CD4-positive, alpha-beta memory T cell (primary cell): ENCODE measurements around the gene NXNL1. TPM values are rescaled to one million over a fixed set of nuclear protein-coding genes. Genes with fewer than 3 reads are reported as not detected.

Experiments used
- CTCF ChIA-PET: fragments of 350-600 bp; sonication (Branson Sonifier 250); formaldehyde crosslinking; loops from one replicate; lab custom pipeline; 2021; ENCODE audit warnings: inconsistent platforms; ENCODE audit not compliant: partially characterized antibody; lab: Charles Lee
- POLR2A ChIA-PET: fragments of 350-600 bp; sonication (Branson Sonifier 250); formaldehyde crosslinking; loops from one replicate; lab custom pipeline; 2021; ENCODE audit not compliant: partially characterized antibody; lab: Charles Lee
- DNase-seq, 5 donors: peaks; one replicate each; pipeline versions ENCODE4 v3.0.0 to v3.0.0-alpha.2; 2020 to 2022; ENCODE audit warnings: mixed read lengths in 1 of 5
- H3K27ac ChIP-seq: one replicate; pipeline ENCODE4 v1.7.0; 2013; ENCODE audit warnings: low read depth, low read length
- H3K27me3 ChIP-seq: 2 replicates; pipeline ENCODE4 v1.7.0; 2013; ENCODE audit warnings: mild to moderate bottlenecking, low read length, moderate library complexity; ENCODE audit not compliant: insufficient read depth
- H3K36me3 ChIP-seq: 2 replicates; pipeline ENCODE4 v1.7.0; 2013; ENCODE audit warnings: mild to moderate bottlenecking, low read length, moderate library complexity; ENCODE audit not compliant: insufficient read depth
- H3K4me1 ChIP-seq: 2 replicates; pipeline ENCODE4 v1.7.0; 2013; ENCODE audit warnings: mild to moderate bottlenecking, low read length, moderate library complexity; ENCODE audit not compliant: insufficient read depth
- H3K4me3 ChIP-seq, 2 donors: one replicate each; pipeline ENCODE4 v1.7.0; 2013; ENCODE audit warnings: low read length in 2 of 2, mild to moderate bottlenecking in 1 of 2
- H3K9me3 ChIP-seq, 2 donors: one replicate each; pipeline ENCODE4 v1.7.0; 2013; ENCODE audit warnings: low read length in 2 of 2, control low read depth in 1 of 2; ENCODE audit not compliant: control insufficient read depth in 1 of 2
- H3K27ac Mint-ChIP-seq, 7 donors: one replicate each; pipeline ENCODE4 v1.8.0; 2020 to 2021; ENCODE audit warnings: mixed read lengths in 7 of 7, mild to moderate bottlenecking in 6 of 7, inconsistent platforms in 3 of 7, moderate library complexity in 3 of 7
- H3K27me3 Mint-ChIP-seq, 2 donors: one replicate each; pipeline ENCODE4 v1.8.0; 2020 to 2021; ENCODE audit warnings: mixed read lengths in 2 of 2
- H3K36me3 Mint-ChIP-seq, 2 donors: one replicate each; pipeline ENCODE4 v1.8.0; 2020 to 2021; ENCODE audit warnings: mixed read lengths in 2 of 2, inconsistent platforms in 1 of 2, mild to moderate bottlenecking in 1 of 2
- H3K4me1 Mint-ChIP-seq, 4 donors: one replicate each; pipeline ENCODE4 v1.8.0; 2020 to 2021; ENCODE audit warnings: mixed read lengths in 4 of 4, mild to moderate bottlenecking in 1 of 4
- H3K4me3 Mint-ChIP-seq, 8 donors: one replicate each; pipeline ENCODE4 v1.8.0; 2020 to 2021; ENCODE audit warnings: mixed read lengths in 8 of 8, mild to moderate bottlenecking in 7 of 8, moderate library complexity in 6 of 8, inconsistent platforms in 3 of 8
- H3K9me3 Mint-ChIP-seq, 8 donors: one replicate each; pipeline ENCODE4 v1.8.0; 2020 to 2021; ENCODE audit warnings: mixed read lengths in 8 of 8, mild to moderate bottlenecking in 5 of 8, inconsistent platforms in 3 of 8, moderate library complexity in 1 of 8
- intact Hi-C: fragments of 100-400 bp; cut with micrococcal nuclease; formaldehyde crosslinking; loops from one replicate; pipeline ENCODE4 v1.15.1; 2023
- polyA plus RNA-seq, 2 donors: library from polyadenylated mRNA; unstranded; fragments of 300-500 nt; fragmentation: Illumina TruSeq; gene quantifications; one replicate each; pipeline ENCODE4 v1.2.3, GENCODE V29; 2021
- total RNA-seq, 2 experiments: library from RNA; stranded (reverse); gene quantifications; one replicate each; pipeline ENCODE4 v1.2.3, GENCODE V29; 2021

The NXNL1 gene
- total and polyA plus RNA-seq, 4 experiments from 2014 or later = not detected

GRCh38 chr19:17419621-17420474 lies 40.9 kb downstream of the NXNL1 start, which contains the start of gene MVB12A:
MVB12A (plus strand) TSS chr19:17420047; CDS start chr19:17420136, 89 bp downstream.
- Mint-ChIP-seq H3K4me3 (peak within 1 kb of the TSS; percentile 91 to 97 (median 94)), H3K27ac (peak within 1 kb of the TSS; percentile 91 to 96 (median 93)), H3K4me1 (peaks cover 13 to 26% (median 16%) of the 10 kb centered on the region in 4 donors), H3K36me3 (peaks cover 6 to 19% of the 10 kb centered on the region in 2 donors), H3K9me3 (no peaks in the 10 kb centered on the region), H3K27me3 (no peaks in the 10 kb centered on the region)
- Histone ChIP-seq H3K9me3 (no peaks in the 10 kb centered on the region), H3K36me3 (peaks cover 3% of the 10 kb centered on the region), H3K27me3 (no peaks in the 10 kb centered on the region), H3K27ac (peak within 1 kb of the TSS; percentile 67), H3K4me3 (peak within 1 kb of the TSS; percentile 69 to 92), H3K4me1 (peaks cover 17% of the 10 kb centered on the region)
- ChIA-PET POLR2A (interaction anchor here (0.5 to 3.5 kb wide), 30 partner anchors 10 to 1152 kb away, joined by 3 to 87 read pairs (median 4); partner anchors contain the start of genes ANO8, BABAM1, BST2 and CCDC194), CTCF (interaction anchor here (0.7 to 2.9 kb wide), 13 partner anchors 9 to 156 kb away, joined by 3 to 15 read pairs (median 4); partner anchors contain the start of genes BST2, CCDC194, DDA1 and USHBP1)
- intact Hi-C loops = loop anchor here (1.0 kb wide), 2 partner anchors 15 to 153 kb away; partner anchors contain the start of genes BABAM1 and BST2
- DNase-seq = peak; percentile 94 to 98 (median 97)

- no peaks in the 10 kb centered on the region for H3K27me3 Mint-ChIP-seq
- intact Hi-C loops = loop anchor here (1.0 kb wide), 2 partner anchors 14 to 152 kb away; partner anchors contain the start of genes BABAM1 and BST2
Observed at GRCh38 chr19:17419154-17419620, 41.5 kb downstream of the NXNL1 start.

GRCh38 chr19:17418710-17419109 lies 42.0 kb downstream of the NXNL1 start:
- intact Hi-C loops = loop anchor here (1.0 kb wide), 2 partner anchors 13 to 151 kb away; partner anchors contain the start of genes BABAM1 and BST2
- no peaks in the 10 kb centered on the region for H3K27me3 ChIP-seq
- peak overlapping the region; percentile 67 for H3K27ac ChIP-seq
- peak overlapping the region in 2 of 7 donors; percentile 91 to 96 for H3K27ac Mint-ChIP-seq
- ChIA-PET POLR2A (interaction anchor here (0.9 to 3.5 kb wide), 9 partner anchors 14 to 110 kb away, joined by 3 to 87 read pairs (median 5); partner anchors contain the start of genes BST2, CCDC194, DDA1 and PGLS), CTCF (interaction anchor here (1.0 to 2.9 kb wide), 7 partner anchors 8 to 154 kb away, joined by 3 to 15 read pairs (median 4); partner anchors contain the start of genes BST2, CCDC194 and USHBP1)
- H3K4me1 ChIP-seq = peaks cover 17% of the 10 kb centered on the region
- peaks cover 10% of the 10 kb centered on the region for H3K36me3 ChIP-seq
- H3K36me3 Mint-ChIP-seq = peaks cover 6 to 24% of the 10 kb centered on the region in 2 donors
- DNase-seq = no peak
- H3K9me3 ChIP-seq = no peaks in the 10 kb centered on the region
- H3K27me3 Mint-ChIP-seq = no peaks in the 10 kb centered on the region
- no peak overlapping the region for H3K4me3 ChIP-seq
- peaks cover 13 to 26% (median 16%) of the 10 kb centered on the region in 4 donors for H3K4me1 Mint-ChIP-seq
- H3K9me3 Mint-ChIP-seq = no peaks in the 10 kb centered on the region
- H3K4me3 Mint-ChIP-seq = peak overlapping the region in 7 of 8 donors; percentile 92 to 97 (median 95)

More at GRCh38 chr19:17419154-17419620, 41.5 kb downstream of the NXNL1 start:
- no peaks in the 10 kb centered on the region for H3K9me3 Mint-ChIP-seq
- peak overlapping the region; percentile 91 to 97 (median 94) for H3K4me3 Mint-ChIP-seq
- H3K4me3 ChIP-seq = peak overlapping the region; percentile 19 to 92
- peak overlapping the region; percentile 91 to 96 (median 93) for H3K27ac Mint-ChIP-seq
- peak overlapping the region; percentile 67 for H3K27ac ChIP-seq
- H3K4me1 ChIP-seq = peaks cover 17% of the 10 kb centered on the region
- POLR2A ChIA-PET = interaction anchor here (0.5 to 3.5 kb wide), 27 partner anchors 10 to 862 kb away, joined by 3 to 87 read pairs (median 4); partner anchors contain the start of genes ANO8, BABAM1, BST2 and CCDC194
- peaks cover 7% of the 10 kb centered on the region for H3K36me3 ChIP-seq
- no peak for DNase-seq
- H3K27me3 ChIP-seq = no peaks in the 10 kb centered on the region
- H3K4me1 Mint-ChIP-seq = peaks cover 13 to 26% (median 16%) of the 10 kb centered on the region in 4 donors
- peaks cover 6 to 24% of the 10 kb centered on the region in 2 donors for H3K36me3 Mint-ChIP-seq
- CTCF ChIA-PET = interaction anchor here (0.7 to 2.9 kb wide), 13 partner anchors 9 to 155 kb away, joined by 3 to 15 read pairs (median 4); partner anchors contain the start of genes BST2, CCDC194, DDA1 and USHBP1
- no peaks in the 10 kb centered on the region for H3K9me3 ChIP-seq

- no peaks in the 10 kb centered on the region for H3K27me3 ChIP-seq
- H3K27ac ChIP-seq = no peak overlapping the region
- Mint-ChIP-seq H3K27ac (no peak overlapping the region), H3K4me1 (peaks cover 7 to 19% (median 9%) of the 10 kb centered on the region in 4 donors), H3K27me3 (no peaks in the 10 kb centered on the region), H3K4me3 (no peak overlapping the region), H3K36me3 (peaks cover 10 to 34% of the 10 kb centered on the region in 2 donors), H3K9me3 (no peaks in the 10 kb centered on the region)
- ChIA-PET POLR2A (interaction anchor here (1.6 kb wide), 1 partner anchor 10 kb away, joined by 5 read pairs; the partner anchor contains the start of gene BST2), CTCF (interaction anchor here (1.2 kb wide), 1 partner anchor 9 kb away, joined by 3 read pairs; the partner anchor contains the start of gene BST2)
- peaks cover 8% of the 10 kb centered on the region for H3K4me1 ChIP-seq
- H3K36me3 ChIP-seq = peaks cover 30% of the 10 kb centered on the region
- DNase-seq = no peak
- H3K4me3 ChIP-seq = no peak overlapping the region
- no peaks in the 10 kb centered on the region for H3K9me3 ChIP-seq
- intact Hi-C loops = no loop called here
Observed at GRCh38 chr19:17415121-17415520, 45.6 kb downstream of the NXNL1 start.

- Histone ChIP-seq H3K9me3 (no peaks in the 10 kb centered on the region), H3K36me3 (peaks cover 30% of the 10 kb centered on the region), H3K27ac (no peak overlapping the region), H3K4me3 (no peak overlapping the region), H3K4me1 (peaks cover 3% of the 10 kb centered on the region), H3K27me3 (no peaks in the 10 kb centered on the region)
- intact Hi-C loops = no loop called here
- peaks cover 10 to 28% of the 10 kb centered on the region in 2 donors for H3K36me3 Mint-ChIP-seq
- no peak overlapping the region for H3K27ac Mint-ChIP-seq
- peaks cover 2 to 12% (median 3%) of the 10 kb centered on the region in 4 donors for H3K4me1 Mint-ChIP-seq
- no peak for DNase-seq
- ChIA-PET CTCF (no interaction called here), POLR2A (no interaction called here)
- H3K9me3 Mint-ChIP-seq = no peaks in the 10 kb centered on the region
- no peak overlapping the region for H3K4me3 Mint-ChIP-seq
- H3K27me3 Mint-ChIP-seq = no peaks in the 10 kb centered on the region
Observed at GRCh38 chr19:17414097-17414496, 46.6 kb downstream of the NXNL1 start.

GRCh38 chr19:17411801-17412200 lies 48.9 kb downstream of the NXNL1 start:
- ChIA-PET POLR2A (no interaction called here), CTCF (interaction anchor here (1.0 to 1.6 kb wide), 3 partner anchors 18 to 23 kb away, joined by 3 to 7 read pairs (median 3); no protein-coding TSS in a partner anchor)
- Histone ChIP-seq H3K27ac (no peak overlapping the region), H3K9me3 (no peaks in the 10 kb centered on the region), H3K4me3 (no peak overlapping the region), H3K4me1 (peaks cover 4% of the 10 kb centered on the region), H3K27me3 (no peaks in the 10 kb centered on the region), H3K36me3 (peaks cover 30% of the 10 kb centered on the region)
- no peak for DNase-seq
- no peaks in the 10 kb centered on the region for H3K27me3 Mint-ChIP-seq
- H3K27ac Mint-ChIP-seq = no peak overlapping the region
- H3K4me3 Mint-ChIP-seq = no peak overlapping the region
- peaks cover 10 to 33% of the 10 kb centered on the region in 2 donors for H3K36me3 Mint-ChIP-seq
- H3K4me1 Mint-ChIP-seq = peaks cover 9 to 22% (median 11%) of the 10 kb centered on the region in 4 donors
- no peaks in the 10 kb centered on the region for H3K9me3 Mint-ChIP-seq
- intact Hi-C loops = no loop called here
